GM12891 (cell line): ENCODE data around the gene NSF.

Source experiments
- POLR2A ChIP-seq: IDR thresholded peaks from 2 replicates; pipeline ENCODE4 v1.6.1; 2011; ENCODE audit warnings: low read depth, low read length, control low read depth
- SPI1 ChIP-seq: IDR thresholded peaks from 2 replicates; pipeline ENCODE4 v1.6.1; 2011; ENCODE audit warnings: low read depth, low read length, control low read depth

DNA sequence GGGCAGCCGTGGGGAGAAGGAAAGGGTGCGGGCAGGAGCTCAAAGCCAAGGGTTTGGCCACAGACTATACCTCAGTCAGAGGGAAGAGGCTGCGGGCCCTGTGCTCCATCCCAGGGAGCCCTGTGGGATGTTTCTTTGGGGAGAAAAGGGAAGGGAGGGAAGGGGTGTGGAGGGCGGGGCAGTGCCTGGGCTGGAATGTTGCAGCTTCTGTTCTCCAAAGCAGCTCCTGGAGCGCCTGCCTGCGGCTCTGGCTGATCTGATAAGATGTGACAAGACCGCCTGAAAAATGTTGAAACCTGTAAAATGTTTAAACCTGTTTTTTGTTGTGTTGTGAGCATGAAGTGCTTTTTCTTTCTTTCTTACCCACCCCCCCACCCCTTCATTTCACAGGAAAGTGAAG, 195.2 kb downstream of the NSF start:
- no peak for TF ChIP-seq SPI1
- no peak for TF ChIP-seq POLR2A
